NCI-H2196 treated with DMSO at 0.1 percent for 48 hours (cell line): ENCODE results near the gene ANKS1B.
"Not testable (repeated sequence)": the region's sequence is repeated elsewhere in the genome, so short reads cannot be mapped to it uniquely, and the experiment has no call there.

Experiments
- DNase-seq: peaks from one replicate; lab custom pipeline; 2025; ENCODE audit not compliant: unreplicated experiment; lab: John Stamatoyannopoulos, UW

Gene ANKS1B

DNA sequence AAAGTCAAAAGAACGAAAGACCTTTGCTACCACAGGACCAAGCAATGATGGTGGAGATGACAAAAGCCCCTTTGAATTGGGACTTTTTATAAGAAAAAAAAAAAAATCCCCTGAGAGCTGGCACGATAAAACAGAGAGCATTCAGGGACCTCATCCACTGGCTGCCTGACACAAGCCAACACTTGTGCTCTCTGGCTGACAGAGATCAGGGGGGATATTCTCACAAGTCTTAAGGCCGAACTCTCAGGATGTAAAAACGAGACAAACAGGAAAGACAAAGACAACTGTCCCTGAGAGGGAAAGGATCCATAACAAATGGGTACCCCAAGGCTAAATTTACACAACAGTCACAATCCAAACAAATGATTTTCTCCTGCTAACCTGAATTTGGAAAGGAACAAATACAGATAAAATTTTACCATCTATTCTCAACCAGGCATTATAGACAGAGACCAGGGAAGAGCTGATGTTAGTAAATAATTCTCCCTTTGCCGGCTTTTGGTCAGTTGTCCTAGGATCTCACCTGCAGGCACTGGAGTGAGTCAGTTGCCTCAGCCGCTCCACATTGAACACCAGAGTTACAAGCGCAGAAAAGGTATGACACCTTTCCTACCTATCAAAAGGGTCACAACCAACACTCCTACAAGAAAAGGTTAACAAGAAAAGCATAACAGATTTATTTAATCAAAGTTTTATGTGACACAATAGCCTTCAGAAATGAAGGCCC, 375.1 kb downstream of the ANKS1B start:
- DNase-seq, result no peak

DNA sequence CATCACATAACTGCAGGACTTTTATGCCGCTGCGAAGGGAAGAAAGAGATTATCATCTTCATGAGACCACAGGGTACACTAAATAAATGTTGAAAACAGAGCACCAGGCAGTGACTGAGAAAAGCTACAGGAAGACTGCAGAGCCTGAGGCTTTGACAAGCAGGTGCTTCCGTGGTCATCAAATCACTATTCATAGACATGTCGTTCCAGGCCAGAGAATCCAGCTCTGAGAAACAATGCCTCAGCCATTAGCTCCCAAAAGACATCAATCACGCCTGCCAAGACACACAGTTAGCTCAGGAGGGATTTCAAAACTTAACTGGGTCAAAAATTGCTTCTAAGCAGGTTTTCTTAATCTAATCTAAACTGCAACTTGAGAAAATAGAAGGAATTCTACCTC, 384.3 kb downstream of the ANKS1B start:
- DNase-seq, result no peak

DNA sequence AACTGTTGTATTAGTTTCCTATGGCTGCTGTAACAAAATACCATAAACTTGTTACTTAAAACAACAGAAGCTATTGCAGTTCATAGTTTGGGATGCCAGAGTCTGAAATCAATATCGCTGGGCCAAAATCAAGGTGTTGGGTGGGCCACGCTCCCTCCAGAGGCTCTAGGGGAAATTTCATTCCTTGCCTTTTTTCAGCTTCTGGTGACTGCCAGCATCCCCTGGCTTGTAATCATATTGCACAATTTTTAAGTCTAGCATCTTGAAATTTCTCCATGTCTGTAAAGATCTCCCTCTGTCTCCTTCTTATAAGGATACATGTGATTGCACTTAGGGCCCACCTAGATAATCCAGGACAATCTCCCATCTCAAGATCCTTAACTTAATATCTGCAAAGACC, 386.0 kb downstream of the ANKS1B start:
- no peak for DNase-seq

DNA sequence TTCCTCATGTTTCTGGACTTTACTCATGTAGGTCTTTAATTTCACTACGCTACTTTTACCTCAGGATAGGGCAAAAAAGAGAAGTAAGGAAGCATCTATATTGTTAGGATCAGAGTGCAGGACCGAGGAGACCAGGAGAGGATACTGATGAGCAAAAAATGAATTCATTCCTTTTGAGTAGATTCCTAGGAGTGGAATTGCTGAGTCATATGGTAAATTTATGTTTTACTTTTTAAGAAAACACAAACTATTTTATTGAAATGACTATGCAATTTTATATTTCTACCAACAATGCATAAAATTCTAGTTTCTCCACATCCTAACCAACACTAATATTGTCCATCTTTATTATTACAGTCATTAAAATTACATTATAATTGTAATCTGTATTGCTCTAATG, 388.0 kb downstream of the ANKS1B start:
- DNase-seq, result no peak

DNA sequence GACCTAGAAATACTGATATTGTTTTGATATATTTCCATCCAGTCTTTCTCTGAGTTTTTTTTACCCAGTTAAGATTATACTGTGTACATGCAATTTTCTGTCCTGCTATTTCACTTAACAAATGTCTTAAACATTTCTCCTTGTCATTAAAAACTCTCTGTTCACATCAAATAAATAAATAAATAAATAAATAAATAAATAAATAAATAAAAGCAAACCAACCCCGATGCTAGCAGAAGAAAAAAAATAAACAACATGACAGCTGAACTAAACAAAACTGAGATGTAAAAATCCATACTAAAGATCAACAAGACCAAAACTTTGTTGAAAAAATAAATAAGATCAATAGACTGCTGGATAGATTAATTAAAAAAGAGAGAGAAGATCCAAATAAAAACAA, 407.6 kb downstream of the ANKS1B start:
- not testable (repeated sequence) for DNase-seq

DNA sequence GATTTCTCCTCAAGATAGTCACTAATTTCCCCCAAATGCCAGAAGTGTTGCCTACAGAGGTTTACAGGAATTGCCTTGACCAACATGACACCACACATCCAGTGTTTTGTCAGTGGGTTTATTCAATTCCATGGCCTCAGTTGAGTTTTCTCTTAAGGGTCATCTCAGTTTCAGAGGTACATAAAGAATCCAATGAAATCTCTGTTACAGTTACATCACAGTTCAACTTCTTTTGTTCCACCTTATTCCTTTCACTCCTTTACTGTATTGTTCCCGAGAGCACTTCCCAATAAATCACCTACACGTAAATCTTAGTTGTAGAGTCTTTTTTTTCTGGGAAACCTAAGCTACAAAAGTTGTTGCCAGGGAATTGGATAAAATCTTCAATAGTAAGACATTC, 410.8 kb downstream of the ANKS1B start:
- DNase-seq, result no peak

DNA sequence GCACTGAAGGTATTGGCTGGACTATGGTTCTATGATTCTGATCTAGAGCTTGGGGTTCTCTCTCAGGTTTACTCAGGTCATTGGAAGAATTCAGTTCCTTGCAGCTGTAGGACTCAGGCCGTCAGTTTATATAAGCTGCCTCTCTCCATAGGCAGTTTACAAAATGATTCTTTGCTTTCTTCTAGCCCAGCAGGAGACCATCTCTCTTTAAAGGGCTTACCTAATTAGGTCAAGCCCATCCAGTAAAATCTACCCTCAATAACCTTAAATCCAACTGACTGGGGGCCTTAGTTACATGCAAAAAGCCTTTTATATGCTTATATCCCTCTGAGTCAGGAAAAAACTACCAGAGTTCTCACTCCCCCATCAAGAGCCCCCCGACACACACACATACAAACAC, 417.7 kb downstream of the ANKS1B start:
- no peak for DNase-seq

DNA sequence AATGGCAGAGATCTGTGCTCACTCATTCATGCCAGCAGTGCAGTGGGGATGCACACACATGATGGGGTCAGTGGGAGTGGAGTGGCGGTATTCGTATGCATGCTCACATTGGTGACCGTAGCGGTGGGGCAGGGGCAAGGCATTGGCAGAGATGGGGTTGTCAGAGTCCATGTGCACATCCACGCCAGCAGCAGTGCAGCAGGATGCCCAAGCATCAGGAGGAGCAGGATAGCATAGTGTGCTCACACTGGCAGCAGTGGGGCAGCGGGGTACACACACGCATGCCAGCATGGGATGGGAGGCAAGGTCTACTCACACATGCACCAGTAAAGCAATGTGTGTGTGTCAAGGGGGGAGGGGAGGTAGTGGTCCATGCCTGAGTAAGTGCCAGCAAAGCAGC, 426.6 kb downstream of the ANKS1B start:
- DNase-seq, result no peak

DNA sequence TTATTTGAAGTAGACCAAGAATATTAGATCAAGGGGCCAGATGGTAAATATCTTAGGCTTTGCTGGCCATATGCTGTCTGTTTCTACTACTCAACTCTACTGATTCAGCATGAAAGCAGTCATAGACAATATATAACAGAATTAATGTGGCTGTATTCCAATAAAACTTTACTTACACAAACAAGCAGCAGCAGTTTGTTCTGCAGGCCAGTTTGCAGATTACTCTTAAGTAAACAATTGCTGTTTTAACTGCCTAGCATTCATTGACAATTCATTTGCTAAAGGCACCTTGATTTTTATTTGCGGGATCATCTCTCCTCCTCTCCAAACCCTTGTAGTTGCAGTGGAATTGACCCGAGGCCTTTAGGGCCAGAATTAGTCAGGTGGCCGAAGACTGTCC, 431.3 kb downstream of the ANKS1B start:
- no peak for DNase-seq

DNA sequence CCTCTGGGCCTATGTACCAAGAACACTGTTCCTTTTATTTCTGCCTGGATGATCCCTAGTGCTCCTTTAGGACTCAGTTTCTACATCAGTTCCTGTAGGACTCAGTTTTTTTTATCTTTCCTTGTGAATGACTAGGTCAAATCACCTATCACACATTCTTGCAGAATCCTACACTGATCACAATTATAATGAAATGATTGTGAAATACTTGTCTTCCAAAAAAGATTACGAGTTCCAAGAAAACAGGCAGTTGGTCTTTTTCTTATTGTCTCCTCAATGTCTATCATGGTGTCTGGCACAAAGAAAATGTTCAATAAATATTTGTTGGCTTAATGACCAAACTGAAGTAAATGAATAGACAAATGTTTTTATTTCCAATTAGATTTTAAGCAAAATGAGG, 432.7 kb downstream of the ANKS1B start:
- DNase-seq, result no peak

DNA sequence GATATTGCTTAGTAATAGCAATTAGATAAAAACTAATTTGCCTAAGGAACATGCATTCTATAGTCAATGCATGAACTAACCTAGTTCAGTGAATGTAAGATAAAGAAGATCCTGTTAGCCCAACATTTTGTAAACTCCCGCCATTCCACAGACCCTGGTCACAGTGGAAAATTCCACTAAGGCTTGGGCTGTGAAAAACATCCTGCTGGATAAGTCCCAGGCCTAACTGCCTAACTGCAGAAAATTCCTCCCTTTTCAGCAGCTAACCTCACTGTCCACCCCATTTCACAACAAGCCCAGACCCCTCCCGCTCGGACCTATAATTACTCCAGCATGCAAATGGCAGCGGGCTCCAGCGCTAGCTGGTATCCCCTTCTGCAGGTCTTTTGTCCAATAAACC, 435.1 kb downstream of the ANKS1B start:
- DNase-seq, result no peak

DNA sequence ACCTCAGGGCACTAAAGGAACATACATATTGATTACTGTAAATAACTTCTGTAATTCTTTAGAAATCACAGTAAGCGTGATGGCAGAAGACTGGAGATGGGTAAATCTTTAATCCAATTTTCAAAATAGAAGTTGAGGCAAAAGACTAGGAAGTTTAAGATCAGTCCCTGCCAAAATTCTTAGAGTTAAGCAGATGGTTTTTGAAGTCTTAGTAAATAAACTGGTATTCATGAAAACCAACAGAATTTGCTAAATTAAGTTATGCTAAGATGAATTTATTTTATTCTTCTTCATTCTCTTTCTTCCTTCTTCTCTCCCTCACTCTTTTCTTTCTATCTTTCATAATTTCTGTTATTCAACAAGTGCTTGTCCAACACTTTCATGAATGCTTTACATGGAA, 435.5 kb downstream of the ANKS1B start:
- DNase-seq, result no peak

DNA sequence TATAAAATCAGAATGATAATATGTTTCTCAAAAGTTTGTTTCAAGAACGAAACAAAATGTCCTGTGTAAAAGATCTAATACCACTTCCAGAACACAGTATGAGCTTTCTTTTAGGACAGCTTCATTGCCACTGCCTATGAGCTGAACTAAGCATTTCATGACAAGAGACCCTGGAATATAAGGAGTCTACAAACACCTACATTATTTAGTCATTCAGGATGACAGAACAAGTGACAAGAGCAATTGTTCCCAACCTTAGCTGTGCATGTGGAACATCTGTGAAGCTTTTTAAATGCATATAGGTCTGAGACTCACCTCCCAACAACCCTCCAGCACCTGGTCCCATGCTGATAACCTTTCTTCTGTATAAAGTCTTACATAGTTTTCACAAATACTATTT, 440.3 kb downstream of the ANKS1B start:
- DNase-seq, result no peak

DNA sequence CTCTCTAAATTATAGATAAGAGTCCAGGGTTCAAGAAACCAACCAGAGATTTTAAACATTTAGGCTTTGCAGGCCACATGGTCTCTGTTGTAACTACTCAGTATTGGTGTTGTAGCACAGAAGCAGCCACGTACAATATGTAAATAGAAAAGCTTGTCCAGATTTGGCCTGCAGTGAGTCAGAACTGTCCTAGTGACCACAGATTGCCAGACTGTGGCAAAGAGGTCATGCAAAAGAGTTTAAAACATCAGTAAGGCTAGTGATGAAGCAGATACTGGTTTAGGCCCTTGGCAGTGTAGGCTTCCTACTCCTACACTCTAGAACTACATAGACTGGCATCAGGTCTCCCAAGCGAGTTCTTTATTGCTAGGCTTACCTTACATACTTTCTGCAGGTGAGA, 454.8 kb downstream of the ANKS1B start:
- no peak for DNase-seq

DNA sequence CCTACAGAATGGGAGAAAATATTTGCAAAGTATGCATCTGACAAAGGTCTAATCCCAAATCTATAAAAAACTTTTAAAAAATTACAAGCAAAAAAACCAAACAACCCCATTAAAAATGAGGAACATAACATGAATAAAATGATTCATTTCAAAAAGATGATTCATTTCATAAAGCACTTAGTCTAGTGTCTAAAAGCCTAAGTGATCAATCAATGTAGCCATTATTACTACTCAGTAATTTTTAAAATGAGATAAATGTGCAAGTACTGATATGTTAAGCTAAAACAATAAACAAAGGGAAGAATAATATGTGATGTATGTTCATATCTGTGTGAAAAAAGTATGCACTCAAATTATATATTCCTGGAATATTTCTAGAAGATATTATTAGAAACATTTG, 456.3 kb downstream of the ANKS1B start:
- no peak for DNase-seq

DNA sequence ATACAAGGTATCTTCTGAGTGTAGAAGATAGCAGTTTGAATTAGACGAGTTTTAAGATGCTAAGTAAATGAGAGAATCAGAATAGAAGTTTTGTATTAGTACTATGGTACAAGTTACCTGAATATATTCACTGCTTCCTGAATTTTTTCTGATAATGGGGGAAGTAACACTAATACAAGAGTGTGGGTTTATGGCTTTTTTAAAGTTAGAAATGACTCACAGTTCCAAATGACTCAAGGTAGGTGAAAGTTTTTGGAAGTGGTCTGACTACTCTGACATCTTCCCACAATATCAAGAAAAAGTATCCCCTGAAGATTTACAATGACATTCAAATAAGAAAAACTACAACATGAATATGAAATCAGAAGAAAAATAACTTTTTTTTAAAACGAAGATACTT, 460.9 kb downstream of the ANKS1B start:
- no peak for DNase-seq

DNA sequence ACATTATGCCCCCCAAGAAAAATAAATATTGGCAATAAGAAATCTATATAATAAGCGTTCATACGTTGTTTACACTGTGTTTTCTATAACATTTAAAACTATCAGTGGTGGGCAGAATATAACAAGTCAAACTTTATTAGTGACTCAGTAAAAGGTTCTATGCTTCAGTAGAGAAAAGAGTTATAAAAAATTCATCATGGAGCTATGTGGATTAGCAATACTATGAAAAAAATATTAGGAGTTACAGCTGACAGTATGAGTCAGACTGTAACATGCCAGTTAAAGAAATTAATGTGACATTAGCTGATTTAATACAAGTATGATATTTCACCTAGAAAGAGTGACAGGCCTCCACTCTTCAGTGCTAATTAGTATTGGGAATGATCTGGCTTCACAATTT, 462.3 kb downstream of the ANKS1B start:
- no peak for DNase-seq

DNA sequence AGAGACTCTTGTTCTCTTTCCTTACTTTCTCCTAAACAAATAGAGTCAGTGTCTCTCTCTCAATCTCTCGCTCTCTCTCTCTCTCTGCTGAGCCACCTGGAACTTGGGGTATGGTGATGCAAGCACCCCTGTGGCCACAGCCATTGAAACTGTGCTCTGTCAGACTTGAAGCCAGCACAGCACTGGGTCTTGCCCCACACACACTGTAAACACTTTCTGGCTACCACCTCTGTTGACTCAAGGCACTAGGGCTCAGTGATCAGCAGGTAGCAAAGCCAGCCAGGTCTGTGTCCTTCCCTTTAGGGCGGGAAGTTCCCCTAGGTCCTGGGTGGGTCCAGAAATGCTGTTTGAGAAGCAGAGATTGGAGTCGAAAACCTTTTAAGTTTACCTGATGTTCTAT, 463.1 kb downstream of the ANKS1B start:
- no peak for DNase-seq

DNA sequence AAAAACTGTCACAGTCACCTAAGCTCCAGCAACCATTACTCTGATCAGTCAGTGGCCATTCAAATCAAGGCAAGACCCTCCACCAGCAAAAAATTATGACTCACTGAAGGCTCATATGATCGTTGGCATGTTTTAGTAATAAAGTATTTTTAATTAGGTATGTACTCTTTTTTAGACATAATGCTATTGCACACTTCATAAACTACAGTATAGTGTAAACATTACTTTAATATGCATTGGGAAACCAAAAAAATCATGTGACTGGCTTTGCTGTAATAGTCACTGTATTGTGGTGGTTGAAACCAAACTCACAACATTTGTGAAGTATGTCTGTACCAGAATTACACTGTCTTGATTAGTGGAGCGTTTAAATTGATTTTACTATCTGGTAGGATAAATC, 471.7 kb downstream of the ANKS1B start:
- DNase-seq, result no peak

DNA sequence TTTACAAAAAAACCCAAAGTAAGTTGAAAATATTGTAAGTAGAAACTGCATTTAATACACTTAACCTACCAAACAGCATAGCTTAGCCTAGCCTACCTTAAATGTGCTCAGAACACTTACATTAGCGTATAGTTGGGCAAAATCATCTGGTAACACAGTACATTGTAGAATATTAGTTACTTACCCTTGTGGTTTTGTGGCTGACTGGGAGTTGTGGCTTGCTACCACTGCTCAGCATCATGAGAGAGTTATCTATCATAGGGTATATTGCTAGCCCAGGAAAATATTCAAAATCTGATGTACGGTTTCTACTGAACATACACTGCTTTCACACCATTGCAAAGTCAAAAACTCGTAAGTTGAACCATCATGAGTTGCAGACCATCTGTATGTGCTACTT, 478.9 kb downstream of the ANKS1B start:
- no peak for DNase-seq

DNA sequence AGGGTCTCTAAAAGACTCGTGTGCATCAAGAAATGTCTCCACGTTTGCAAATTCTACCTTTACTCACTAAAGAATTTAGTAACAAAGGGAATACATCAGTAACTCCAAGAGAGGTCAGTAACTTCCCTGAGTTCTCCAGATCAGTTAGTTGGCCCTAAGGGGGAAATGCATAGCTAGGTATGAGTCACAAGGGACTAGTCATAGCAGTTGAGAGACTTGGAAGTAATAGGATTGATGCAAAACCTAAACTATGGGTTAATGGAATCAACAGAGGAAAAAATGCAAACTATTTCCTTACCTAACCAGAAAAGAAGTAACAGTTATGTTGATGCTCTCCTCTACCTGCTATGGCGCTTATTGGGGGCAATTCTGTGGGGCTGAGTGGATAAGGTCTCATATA, 486.0 kb downstream of the ANKS1B start:
- no peak for DNase-seq

DNA sequence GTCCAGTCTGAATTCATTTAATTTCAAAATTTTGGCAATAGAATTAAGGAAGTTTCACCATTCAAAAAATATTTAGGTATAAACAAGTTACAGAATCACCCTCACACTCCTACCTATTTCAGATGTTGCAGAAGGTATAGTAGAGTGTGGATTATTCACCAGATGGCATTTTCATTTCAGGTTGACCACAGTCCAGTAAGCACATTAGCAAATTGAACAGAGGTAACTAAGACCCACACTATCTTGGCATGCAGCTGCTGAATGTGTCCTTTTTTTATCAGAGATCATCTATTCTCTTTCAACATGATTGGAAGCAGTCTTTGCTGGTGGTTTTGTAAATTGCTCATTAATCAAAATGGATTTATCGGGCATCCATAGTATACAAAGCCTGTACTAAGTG, 488.9 kb downstream of the ANKS1B start:
- no peak for DNase-seq

DNA sequence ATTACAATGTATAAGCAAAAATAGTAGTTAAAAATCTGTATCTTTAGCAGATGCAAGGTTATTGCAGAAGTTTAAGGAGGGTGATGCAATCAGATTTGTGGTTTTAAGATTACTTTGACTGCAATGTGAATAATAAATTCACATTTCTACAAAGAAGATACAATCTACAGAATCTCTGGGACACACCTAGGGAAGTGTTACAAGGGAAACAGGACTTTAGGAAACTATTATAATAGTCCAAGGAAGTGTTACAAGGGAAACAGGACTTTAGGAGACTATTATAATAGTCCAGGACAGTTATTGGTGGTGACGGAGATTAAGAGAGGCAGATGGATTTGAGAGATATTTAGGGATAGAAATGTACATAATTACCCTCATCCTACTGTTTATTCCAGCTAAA, 491.5 kb downstream of the ANKS1B start:
- no peak for DNase-seq

DNA sequence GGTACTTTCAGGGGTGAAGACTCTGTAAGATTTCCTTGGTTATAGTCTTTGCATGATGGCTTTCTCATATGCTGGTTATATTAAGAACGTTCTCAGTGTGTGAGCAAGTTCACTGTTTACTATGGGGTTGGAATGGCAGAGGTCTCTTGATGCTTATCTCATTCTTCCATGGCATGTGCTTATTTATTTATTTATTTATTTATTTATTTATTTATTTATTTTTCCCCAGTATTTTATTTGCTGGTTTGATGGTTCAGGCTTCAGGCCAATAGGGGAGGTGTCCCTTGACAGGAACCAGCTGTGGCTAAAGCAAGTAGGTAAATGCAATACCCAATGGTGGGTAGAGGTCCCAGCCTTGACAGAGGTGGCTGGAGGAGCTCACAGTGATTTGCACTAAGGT, 498.5 kb downstream of the ANKS1B start:
- no peak for DNase-seq
